Common myeloid progenitor, CD34-positive (primary cell): ENCODE results near the gene DDI1.
A peak's percentile ranks its signal among the peaks of the same experiment; 100 is the strongest.

Experiments used
- CTCF ChIA-PET: fragments of 350-600 bp; sonication (Branson Sonifier 250); formaldehyde crosslinking; loops from one replicate; lab custom pipeline; 2021; ENCODE audit warnings: antibody characterized with exemption; lab: Charles Lee
- POLR2A ChIA-PET: fragments of 350-600 bp; sonication (Branson Sonifier 250); formaldehyde crosslinking; loops from one replicate; lab custom pipeline; 2021; ENCODE audit warnings: antibody characterized with exemption; lab: Charles Lee
- DNase-seq, 3 donors: peaks; one replicate each; pipeline versions ENCODE4 v3.0.0 to v3.0.0-alpha.2; 2013
- H3K27ac ChIP-seq, 2 experiments: 1 replicate in 1 of 2; 2 replicates in 1 of 2; pipeline ENCODE4 v1.7.0; 2013; ENCODE audit warnings: inconsistent platforms in 2 of 2, low read length in 2 of 2, mild to moderate bottlenecking in 2 of 2, low read depth in 1 of 2, moderate library complexity in 1 of 2; ENCODE audit not compliant: severe bottlenecking in 2 of 2, insufficient read depth in 1 of 2, poor library complexity in 1 of 2
- H3K27me3 ChIP-seq, 5 experiments: replicated peaks in 2 of 5; 1 replicate in 3 of 5; 2 replicates in 2 of 5; pipeline versions ENCODE4 v1.6.1 to v1.7.0; 2013; ENCODE audit warnings: low read length in 4 of 5, mild to moderate bottlenecking in 2 of 5, moderate library complexity in 2 of 5, inconsistent platforms in 1 of 5; ENCODE audit not compliant: insufficient read depth in 5 of 5, control insufficient read depth in 4 of 5
- H3K36me3 ChIP-seq, 4 experiments: 1 replicate in 2 of 4; 2 replicates in 2 of 4; pipeline versions ENCODE4 v1.6.1 to v1.7.0; 2013; ENCODE audit warnings: low read length in 3 of 4, control low read depth in 1 of 4, mild to moderate bottlenecking in 1 of 4; ENCODE audit not compliant: control insufficient read depth in 4 of 4, insufficient read depth in 4 of 4
- H3K4me1 ChIP-seq, 4 experiments: 1 replicate in 3 of 4; 2 replicates in 1 of 4; pipeline versions ENCODE4 v1.6.1 to v1.7.1; 2013; ENCODE audit warnings: low read length in 3 of 4, mild to moderate bottlenecking in 3 of 4, control low read depth in 1 of 4, inconsistent platforms in 1 of 4, moderate library complexity in 1 of 4; ENCODE audit not compliant: control insufficient read depth in 4 of 4, insufficient read depth in 4 of 4; ENCODE audit errors: control extremely low read depth in 1 of 4
- H3K4me3 ChIP-seq, 7 experiments: 1 replicate in 4 of 7; 2 replicates in 3 of 7; pipeline versions ENCODE4 v1.5.1 to v1.7.0; 2013; ENCODE audit warnings: mild to moderate bottlenecking in 7 of 7, low read length in 6 of 7, moderate library complexity in 6 of 7, inconsistent platforms in 2 of 7, low read depth in 2 of 7, control low read depth in 1 of 7; ENCODE audit not compliant: insufficient read depth in 4 of 7, control insufficient read depth in 1 of 7; ENCODE audit errors: extremely low read depth in 1 of 7
- H3K9me3 ChIP-seq, 5 experiments: 1 replicate in 4 of 5; 2 replicates in 1 of 5; pipeline versions ENCODE4 v1.6.1 to v1.7.1; 2013; ENCODE audit warnings: low read length in 4 of 5, mild to moderate bottlenecking in 2 of 5, inconsistent platforms in 1 of 5, low read depth in 1 of 5, moderate library complexity in 1 of 5; ENCODE audit not compliant: control insufficient read depth in 4 of 5, insufficient read depth in 2 of 5; ENCODE audit errors: control extremely low read depth in 1 of 5
- WGBS: methylation state at CpG from one replicate; pipeline ENCODE4 v1.1.5; 2013; ENCODE audit not compliant: insufficient coverage; 5-methylcytosine and 5-hydroxymethylcytosine counted together

Gene DDI1

GRCh38 chr11:104053743-104054478 is 17.5 kb downstream of the DDI1 start:
- ChIA-PET CTCF (no interaction called here), POLR2A (no interaction called here)
- H3K27ac ChIP-seq, result no peak overlapping the region
- WGBS, result 92% methylated on average over 3 of the region's 5 CpGs
- H3K4me1 ChIP-seq, result peaks cover 0 to 3% (median 0%) of the 10 kb centered on the region in 4 experiments
- H3K36me3 ChIP-seq, result no peaks in the 10 kb centered on the region
- no peaks in the 10 kb centered on the region for H3K9me3 ChIP-seq
- no peak for DNase-seq
- no peaks in the 10 kb centered on the region for H3K27me3 ChIP-seq
- no peak overlapping the region for H3K4me3 ChIP-seq

- POLR2A ChIA-PET, result no interaction called here
- H3K27ac ChIP-seq, result no peak overlapping the region
- WGBS, result 100% methylated on average over 3 of the region's 4 CpGs
- no peaks in the 10 kb centered on the region for H3K36me3 ChIP-seq
- no peaks in the 10 kb centered on the region for H3K27me3 ChIP-seq
- H3K9me3 ChIP-seq, result no peaks in the 10 kb centered on the region
- H3K4me1 ChIP-seq, result peaks cover 0 to 3% (median under 1%) of the 10 kb centered on the region in 4 experiments
- no peak overlapping the region for H3K4me3 ChIP-seq
- CTCF ChIA-PET, result no interaction called here
- no peak for DNase-seq
Observed at GRCh38 chr11:104054911-104055529, 18.6 kb downstream of the DDI1 start.

- POLR2A ChIA-PET, result no interaction called here
- Histone ChIP-seq H3K27ac (no peak overlapping the region), H3K4me1 (peaks cover 0 to 6% (median 1%) of the 10 kb centered on the region in 4 experiments), H3K9me3 (no peaks in the 10 kb centered on the region), H3K27me3 (no peaks in the 10 kb centered on the region), H3K36me3 (no peaks in the 10 kb centered on the region), H3K4me3 (no peak overlapping the region)
- no CpG with 5 or more reads among the region's 1 CpG for WGBS
- no peak for DNase-seq
- CTCF ChIA-PET, result no interaction called here
Observed at GRCh38 chr11:104055596-104055995, 19.2 kb downstream of the DDI1 start.

- Histone ChIP-seq H3K36me3 (no peaks in the 10 kb centered on the region), H3K27ac (no peak overlapping the region), H3K4me1 (peaks cover 0 to 6% (median 1%) of the 10 kb centered on the region in 4 experiments), H3K27me3 (no peaks in the 10 kb centered on the region), H3K9me3 (no peaks in the 10 kb centered on the region), H3K4me3 (no peak overlapping the region)
- no CpG with 5 or more reads among the region's 5 CpGs for WGBS
- ChIA-PET CTCF (no interaction called here), POLR2A (no interaction called here)
- no peak for DNase-seq
Observed at GRCh38 chr11:104057908-104058307, 21.5 kb downstream of the DDI1 start.

GRCh38 chr11:104058680-104059079 is 22.2 kb downstream of the DDI1 start:
- no peaks in the 10 kb centered on the region for H3K27me3 ChIP-seq
- H3K4me3 ChIP-seq, result no peak overlapping the region
- H3K36me3 ChIP-seq, result no peaks in the 10 kb centered on the region
- WGBS, result 100% methylated on average over 1 of the region's 4 CpGs
- peaks cover 0 to 2% (median 0%) of the 10 kb centered on the region in 5 experiments for H3K9me3 ChIP-seq
- ChIA-PET POLR2A (no interaction called here), CTCF (no interaction called here)
- no peak for DNase-seq
- H3K4me1 ChIP-seq, result peaks cover 0 to 6% (median under 1%) of the 10 kb centered on the region in 4 experiments
- no peak overlapping the region for H3K27ac ChIP-seq

- no CpG with 5 or more reads among the region's 3 CpGs for WGBS
- peak in 1 of 3 donors; percentile 21 for DNase-seq
- Histone ChIP-seq H3K27ac (no peak overlapping the region), H3K4me1 (peaks cover 0 to 16% (median under 1%) of the 10 kb centered on the region in 4 experiments), H3K36me3 (no peaks in the 10 kb centered on the region), H3K27me3 (no peaks in the 10 kb centered on the region), H3K4me3 (no peak overlapping the region), H3K9me3 (peaks cover 0 to 2% (median 0%) of the 10 kb centered on the region in 5 experiments)
- ChIA-PET CTCF (no interaction called here), POLR2A (no interaction called here)
Observed at GRCh38 chr11:104060004-104060794, 23.8 kb downstream of the DDI1 start.
